Panc1 (cell line): ENCODE data around the gene GADD45A. TPM values are rescaled to one million over a fixed set of nuclear protein-coding genes. Genes with fewer than 3 reads are reported as not detected.

Experiments
- ATAC-seq: fragments of 200-7000 bp; cut with Tn5 transposase; 2 replicates; pipeline ENCODE4 v1.9.1; 2020; ENCODE audit warnings: mild to moderate bottlenecking, moderate library complexity
- BruUV-seq: library from RNA; stranded (reverse); fragments of 400-500 nt; replicated peaks from 2 replicates; lab custom pipeline; 2021; lab: Mats Ljungman, UMichigan
- CTCF ChIA-PET: fragments of 300-600 bp; sonication (Branson Sonifier 250); formaldehyde crosslinking; loops from one replicate; lab custom pipeline; 2022; ENCODE audit warnings: antibody characterized with exemption; lab: Charles Lee
- POLR2A ChIA-PET: fragments of 300-600 bp; sonication (Branson Sonifier 250); formaldehyde crosslinking; loops from one replicate; lab custom pipeline; 2022; ENCODE audit warnings: antibody characterized with exemption; lab: Charles Lee
- DNase-seq: peaks from one replicate; pipeline ENCODE4 v3.0.0-alpha.2; 2010; ENCODE audit warnings: low read depth, low spot score
- H3K27ac ChIP-seq: 2 replicates; pipeline ENCODE4 v1.5.1; 2011; ENCODE audit warnings: mild to moderate bottlenecking, low read length, inconsistent platforms
- H3K27me3 ChIP-seq: fragments of 200-500 bp; sonication (Bioruptor generic); 2 replicates; pipeline ENCODE4 v1.6.0; 2014; ENCODE audit warnings: low read length, inconsistent platforms; ENCODE audit not compliant: control insufficient read depth, insufficient read depth
- H3K36me3 ChIP-seq: fragments of 200-500 bp; sonication (Bioruptor generic); 2 replicates; pipeline ENCODE4 v1.5.1; 2014; ENCODE audit warnings: inconsistent platforms, mild to moderate bottlenecking, low read length, moderate library complexity; ENCODE audit not compliant: control insufficient read depth, insufficient read depth
- H3K4me1 ChIP-seq: 2 replicates; pipeline ENCODE4 v1.5.1; 2011; ENCODE audit warnings: inconsistent platforms, mild to moderate bottlenecking, low read length, moderate library complexity; ENCODE audit not compliant: control insufficient read depth, insufficient read depth
- H3K4me3 ChIP-seq, 2 experiments: 2 replicates each; pipeline ENCODE4 v1.5.1; 2011 to 2012; ENCODE audit warnings: low read depth in 2 of 2, low read length in 2 of 2, mild to moderate bottlenecking in 2 of 2, inconsistent platforms in 1 of 2, moderate library complexity in 1 of 2
- H3K9me3 ChIP-seq: fragments of 200-500 bp; sonication (Bioruptor generic); 2 replicates; pipeline ENCODE4 v1.5.1; 2014; ENCODE audit warnings: low read depth, mild to moderate bottlenecking, inconsistent platforms, low read length, moderate library complexity; ENCODE audit not compliant: control insufficient read depth, insufficient read depth
- POLR2AphosphoS5 ChIP-seq: IDR thresholded peaks from 2 replicates; pipeline ENCODE4 v1.6.1; 2012; ENCODE audit warnings: mild to moderate bottlenecking, low read depth, low read length, moderate library complexity
- SIN3A ChIP-seq: IDR thresholded peaks from 2 replicates; pipeline ENCODE4 v1.6.1; 2012; ENCODE audit warnings: low read depth, mild to moderate bottlenecking, low read length, moderate library complexity, borderline replicate concordance; ENCODE audit not compliant: insufficient read depth
- TCF7L2 ChIP-seq: IDR thresholded peaks from 2 replicates; pipeline ENCODE4 v1.6.1; 2011; ENCODE audit warnings: mild to moderate bottlenecking, low read depth, low read length, inconsistent platforms
- in situ Hi-C: cut with HindIII; loops from 2 replicates; pipeline ENCODE4 v1.10.0; 2016; ENCODE audit warnings: low sequenced_read_pairs, low pct_unique_long_range_greater_than_20kb
- intact Hi-C: fragments of 100-400 bp; cut with micrococcal nuclease; formaldehyde crosslinking; loops from one replicate; pipeline ENCODE4 v1.10.0; 2022; ENCODE audit not compliant: unreplicated experiment
- total RNA-seq: library from RNA; stranded (reverse); gene quantifications from one replicate; pipeline ENCODE4 v1.2.1, GENCODE V29; 2021; ENCODE audit not compliant: unreplicated experiment
- TF ChIP-seq, protein P1 (sequence below), 2 experiments: IDR thresholded peaks; 2 replicates each; pipeline ENCODE4 v1.6.1; 2011 to 2012; ENCODE audit warnings: low read depth in 2 of 2, control low read depth in 1 of 2, low read length in 1 of 2, mild to moderate bottlenecking in 1 of 2, moderate library complexity in 1 of 2; ENCODE audit not compliant: insufficient read depth in 1 of 2
- TF ChIP-seq, protein P2 (sequence below): fragments of 450-650 bp; IDR thresholded peaks from 2 replicates; pipeline ENCODE4 v1.5.1; 2017; ENCODE audit warnings: mild to moderate bottlenecking

Gene GADD45A
- total RNA-seq, 1 experiment from 2014 or later: 106 TPM

DNA sequence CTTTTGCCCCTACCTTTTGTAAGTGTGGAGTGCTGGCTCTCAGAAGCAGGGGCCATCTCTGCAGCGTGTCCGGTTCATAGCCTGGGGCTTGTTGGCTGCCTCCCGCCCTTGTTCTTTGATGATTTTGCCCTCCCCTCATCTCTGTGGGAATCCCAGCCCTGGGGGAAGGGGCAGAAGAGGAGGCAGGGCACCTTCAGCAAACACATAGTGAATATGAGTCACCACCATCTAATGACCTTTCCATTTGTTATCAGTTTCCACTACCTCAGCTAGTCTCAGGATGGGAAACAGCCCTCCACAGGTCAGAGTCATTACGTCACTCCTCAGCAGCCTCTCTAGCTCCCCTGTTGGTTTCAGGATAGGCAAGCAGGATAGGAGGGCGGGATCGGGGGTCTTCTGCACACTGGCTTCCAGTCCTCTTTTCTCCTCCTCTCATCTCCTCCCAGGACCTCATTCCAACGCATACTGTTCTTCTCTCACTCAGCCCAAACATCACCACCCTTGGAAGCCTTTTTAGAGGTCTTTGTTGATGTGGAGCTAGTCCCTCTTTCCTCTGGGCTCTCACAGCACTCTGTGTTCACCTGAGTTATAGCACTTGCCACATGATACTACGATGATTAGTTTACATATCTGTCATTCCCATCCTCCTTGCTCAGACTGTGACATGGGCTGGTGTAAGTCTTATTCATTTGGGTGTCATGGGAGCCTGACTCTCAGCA, 15.8 kb downstream of the GADD45A start:
- intact Hi-C loops (no loop called here), in situ Hi-C loops (no loop called here)
- Histone ChIP-seq H3K9me3 (no peaks in the 10 kb centered on the region), H3K4me1 (peaks cover 14% of the 10 kb centered on the region; the same call in 1 of the 2 replicates), H3K4me3 (no peak overlapping the region), H3K27ac (peak overlapping the region; percentile 27), H3K36me3 (no peaks in the 10 kb centered on the region), H3K27me3 (no peaks in the 10 kb centered on the region)
- no TSS peak for BruUV-seq
- ATAC-seq (peak; percentile 75), DNase-seq (no peak)
- CTCF ChIA-PET: interaction anchor here (0.6 kb wide), 2 partner anchors 9 to 69 kb away, joined by 3 to 4 read pairs; no protein-coding TSS in a partner anchor
- POLR2A ChIA-PET: interaction anchor here (0.6 to 1.1 kb wide), 3 partner anchors 40 to 1995 kb away, joined by 3 to 4 read pairs (median 3); no protein-coding TSS in a partner anchor
- TF ChIP-seq TCF7L2 (no peak), SIN3A (no peak), POLR2AphosphoS5 (no peak)
- TF ChIP-seq, protein P1, sequence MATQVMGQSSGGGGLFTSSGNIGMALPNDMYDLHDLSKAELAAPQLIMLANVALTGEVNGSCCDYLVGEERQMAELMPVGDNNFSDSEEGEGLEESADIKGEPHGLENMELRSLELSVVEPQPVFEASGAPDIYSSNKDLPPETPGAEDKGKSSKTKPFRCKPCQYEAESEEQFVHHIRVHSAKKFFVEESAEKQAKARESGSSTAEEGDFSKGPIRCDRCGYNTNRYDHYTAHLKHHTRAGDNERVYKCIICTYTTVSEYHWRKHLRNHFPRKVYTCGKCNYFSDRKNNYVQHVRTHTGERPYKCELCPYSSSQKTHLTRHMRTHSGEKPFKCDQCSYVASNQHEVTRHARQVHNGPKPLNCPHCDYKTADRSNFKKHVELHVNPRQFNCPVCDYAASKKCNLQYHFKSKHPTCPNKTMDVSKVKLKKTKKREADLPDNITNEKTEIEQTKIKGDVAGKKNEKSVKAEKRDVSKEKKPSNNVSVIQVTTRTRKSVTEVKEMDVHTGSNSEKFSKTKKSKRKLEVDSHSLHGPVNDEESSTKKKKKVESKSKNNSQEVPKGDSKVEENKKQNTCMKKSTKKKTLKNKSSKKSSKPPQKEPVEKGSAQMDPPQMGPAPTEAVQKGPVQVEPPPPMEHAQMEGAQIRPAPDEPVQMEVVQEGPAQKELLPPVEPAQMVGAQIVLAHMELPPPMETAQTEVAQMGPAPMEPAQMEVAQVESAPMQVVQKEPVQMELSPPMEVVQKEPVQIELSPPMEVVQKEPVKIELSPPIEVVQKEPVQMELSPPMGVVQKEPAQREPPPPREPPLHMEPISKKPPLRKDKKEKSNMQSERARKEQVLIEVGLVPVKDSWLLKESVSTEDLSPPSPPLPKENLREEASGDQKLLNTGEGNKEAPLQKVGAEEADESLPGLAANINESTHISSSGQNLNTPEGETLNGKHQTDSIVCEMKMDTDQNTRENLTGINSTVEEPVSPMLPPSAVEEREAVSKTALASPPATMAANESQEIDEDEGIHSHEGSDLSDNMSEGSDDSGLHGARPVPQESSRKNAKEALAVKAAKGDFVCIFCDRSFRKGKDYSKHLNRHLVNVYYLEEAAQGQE (IDR thresholded peaks at IDR 0.05; ENCODE audit: insufficient read depth in 1 of 2, low read depth in 2 of 2, low read length in 1 of 2): no peak
- TF ChIP-seq, protein P2, sequence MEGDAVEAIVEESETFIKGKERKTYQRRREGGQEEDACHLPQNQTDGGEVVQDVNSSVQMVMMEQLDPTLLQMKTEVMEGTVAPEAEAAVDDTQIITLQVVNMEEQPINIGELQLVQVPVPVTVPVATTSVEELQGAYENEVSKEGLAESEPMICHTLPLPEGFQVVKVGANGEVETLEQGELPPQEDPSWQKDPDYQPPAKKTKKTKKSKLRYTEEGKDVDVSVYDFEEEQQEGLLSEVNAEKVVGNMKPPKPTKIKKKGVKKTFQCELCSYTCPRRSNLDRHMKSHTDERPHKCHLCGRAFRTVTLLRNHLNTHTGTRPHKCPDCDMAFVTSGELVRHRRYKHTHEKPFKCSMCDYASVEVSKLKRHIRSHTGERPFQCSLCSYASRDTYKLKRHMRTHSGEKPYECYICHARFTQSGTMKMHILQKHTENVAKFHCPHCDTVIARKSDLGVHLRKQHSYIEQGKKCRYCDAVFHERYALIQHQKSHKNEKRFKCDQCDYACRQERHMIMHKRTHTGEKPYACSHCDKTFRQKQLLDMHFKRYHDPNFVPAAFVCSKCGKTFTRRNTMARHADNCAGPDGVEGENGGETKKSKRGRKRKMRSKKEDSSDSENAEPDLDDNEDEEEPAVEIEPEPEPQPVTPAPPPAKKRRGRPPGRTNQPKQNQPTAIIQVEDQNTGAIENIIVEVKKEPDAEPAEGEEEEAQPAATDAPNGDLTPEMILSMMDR: no peak; the same call in 1 of the 2 replicates

DNA sequence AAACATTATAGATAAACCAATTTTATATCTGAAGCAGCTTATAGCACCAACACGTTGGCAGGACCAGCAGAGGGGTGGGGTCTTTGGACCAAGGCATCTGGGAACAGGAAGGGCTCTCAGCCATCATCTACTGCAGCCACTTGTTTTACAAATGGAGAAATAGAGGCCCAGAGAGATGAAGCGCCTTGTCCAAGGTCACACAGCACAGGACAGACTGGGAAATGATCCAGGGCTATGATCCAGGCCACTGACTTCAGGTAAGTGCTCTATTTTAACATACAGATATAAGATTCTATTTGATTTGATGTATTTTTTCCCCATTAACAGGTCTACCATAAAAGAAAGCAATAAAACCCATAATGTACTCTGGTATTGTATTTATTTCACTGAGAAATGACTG, 16.9 kb downstream of the GADD45A start:
- no peaks in the 10 kb centered on the region for H3K36me3 ChIP-seq
- TF ChIP-seq POLR2AphosphoS5 (no peak), SIN3A (no peak), TCF7L2 (no peak)
- TF ChIP-seq, protein P1 (IDR thresholded peaks at IDR 0.05; ENCODE audit: insufficient read depth in 1 of 2, low read depth in 2 of 2, low read length in 1 of 2): no peak
- TF ChIP-seq, protein P2: no peak
- DNase-seq (no peak), ATAC-seq (no peak)
- no peaks in the 10 kb centered on the region for H3K9me3 ChIP-seq
- H3K27ac ChIP-seq: no peak overlapping the region
- ChIA-PET CTCF (no interaction called here), POLR2A (interaction anchor here (1.1 kb wide), 1 partner anchor 39 kb away, joined by 4 read pairs; no protein-coding TSS in a partner anchor)
- H3K27me3 ChIP-seq: no peaks in the 10 kb centered on the region
- intact Hi-C loops: no loop called here
- no TSS peak for BruUV-seq
- H3K4me3 ChIP-seq: no peak overlapping the region
- in situ Hi-C loops: no loop called here
- peaks cover 14% of the 10 kb centered on the region; the same call in 1 of the 2 replicates for H3K4me1 ChIP-seq
